HepG2 (cell line): Measurements from ENCODE around the gene OCLN.

Experiments
- CEBPB ChIP-seq: IDR thresholded peaks from 2 replicates; pipeline ENCODE4 v1.6.1; 2011; ENCODE audit warnings: low read depth, low read length, improper control_type of control experiment, borderline replicate concordance
- IRF1 ChIP-seq: sonication (generic); formaldehyde crosslinking; IDR thresholded peaks from 2 replicates; pipeline ENCODE4 v1.4.0; 2020; ENCODE audit warnings: low read depth, mild to moderate bottlenecking, missing genetic modification reagents
- MYC ChIP-seq: sonication (generic); formaldehyde crosslinking; IDR thresholded peaks from 2 replicates; pipeline ENCODE4 v1.9.0; 2021; ENCODE audit warnings: missing genetic modification reagents, borderline replicate concordance
- NFIC ChIP-seq: IDR thresholded peaks from 2 replicates; pipeline ENCODE4 v1.6.1; 2012; ENCODE audit warnings: mild to moderate bottlenecking, low read length, inconsistent platforms
- NONO ChIP-seq, 2 experiments: fragments of 450-650 bp in 1 of 2; sonication (generic) in 1 of 2; formaldehyde crosslinking in 1 of 2; IDR thresholded peaks in 1 of 2; conservative IDR thresholded peaks in 1 of 2; 2 replicates each; pipeline versions ENCODE4 v1.6.1 to v1.8.0; 2017 to 2022; ENCODE audit warnings: mild to moderate bottlenecking in 1 of 2, missing genetic modification reagents in 1 of 2, moderate library complexity in 1 of 2
- RFX5 ChIP-seq: IDR thresholded peaks from 2 replicates; pipeline ENCODE4 v1.6.1; 2011; ENCODE audit warnings: low read depth, low read length, improper control_type of control experiment
- SKIL ChIP-seq: sonication (generic); formaldehyde crosslinking; IDR thresholded peaks from 2 replicates; pipeline ENCODE4 v1.8.0; 2022; ENCODE audit warnings: missing genetic modification reagents, mild to moderate bottlenecking, moderate library complexity, borderline replicate concordance

- TF ChIP-seq IRF1 (CRISPR knock-in tag) (no peak), SKIL (no peak), NFIC (no peak), CEBPB (no peak), NONO (IDR thresholded peaks at IDR 0.05) (no peak), NONO (CRISPR knock-in tag; conservative IDR thresholded peaks at IDR 0.05) (no peak), MYC (CRISPR knock-in tag) (no peak), RFX5 (no peak)
Observed at GRCh38 chr5:69462170-69462569, 30.4 kb upstream of the OCLN start.
